WTC11 (cell line): Measurements from ENCODE around the gene CABCOCO1. TPM values are rescaled to one million over a fixed set of nuclear protein-coding genes. Genes with fewer than 3 reads are reported as not detected.

ENCODE experiments used
- ATAC-seq: fragments of 200-7000 bp; cut with Tn5 transposase; 2 replicates; pipeline ENCODE4 v1.10.0; 2021; ENCODE audit warnings: mild to moderate bottlenecking, moderate library complexity
- CTCF ChIA-PET: fragments of 300-600 bp; sonication (Branson Sonifier 250); formaldehyde crosslinking; loops from one replicate; lab custom pipeline; 2021; ENCODE audit warnings: antibody characterized with exemption; lab: Charles Lee
- POLR2A ChIA-PET: fragments of 350-600 bp; sonication (Branson Sonifier 250); formaldehyde crosslinking; loops from one replicate; lab custom pipeline; 2021; ENCODE audit warnings: antibody characterized with exemption; lab: Charles Lee
- DNase-seq: peaks from one replicate; pipeline ENCODE4 v3.0.0; 2021; ENCODE audit warnings: low spot score
- H3K27ac Mint-ChIP-seq: 2 replicates; pipeline ENCODE4 v1.8.0; 2021; ENCODE audit warnings: mixed read lengths
- H3K27me3 Mint-ChIP-seq: 2 replicates; pipeline ENCODE4 v1.8.0; 2021; ENCODE audit warnings: low read depth, mild to moderate bottlenecking, moderate library complexity, mixed read lengths
- H3K36me3 Mint-ChIP-seq: 2 replicates; pipeline ENCODE4 v1.8.0; 2021; ENCODE audit warnings: mixed read lengths
- H3K4me1 Mint-ChIP-seq: 2 replicates; pipeline ENCODE4 v1.8.0; 2022; ENCODE audit warnings: mixed read lengths
- H3K4me3 Mint-ChIP-seq: 2 replicates; pipeline ENCODE4 v1.8.0; 2021; ENCODE audit warnings: mild to moderate bottlenecking, moderate library complexity, mixed read lengths
- H3K9me3 Mint-ChIP-seq: 2 replicates; pipeline ENCODE4 v1.8.0; 2021; ENCODE audit warnings: mixed read lengths
- FOXK1 ChIP-seq: sonication (generic); formaldehyde crosslinking; IDR thresholded peaks from 2 replicates; pipeline ENCODE4 v1.8.0; 2022; ENCODE audit warnings: mild to moderate bottlenecking, moderate library complexity, missing genetic modification reagents
- FOXP1 ChIP-seq: sonication (generic); formaldehyde crosslinking; IDR thresholded peaks from 2 replicates; pipeline ENCODE4 v1.8.0; 2022; ENCODE audit warnings: missing genetic modification reagents, mild to moderate bottlenecking, moderate library complexity, borderline replicate concordance
- GTF2I ChIP-seq: fragments of 250-450 bp; sonication (Bioruptor Pico); conservative IDR thresholded peaks from 2 replicates; pipeline ENCODE4 v1.4.0; 2021; ENCODE audit warnings: mild to moderate bottlenecking
- HMGA2 ChIP-seq: fragments of 250-450 bp; sonication (Bioruptor Pico); IDR thresholded peaks from 2 replicates; pipeline ENCODE4 v1.4.0; 2021; ENCODE audit warnings: mild to moderate bottlenecking, moderate library complexity
- IRF2 ChIP-seq: sonication (generic); formaldehyde crosslinking; IDR thresholded peaks from 2 replicates; pipeline ENCODE4 v1.8.0; 2022; ENCODE audit warnings: low read depth, missing genetic modification reagents, borderline replicate concordance
- MXD4 ChIP-seq: fragments of 250-450 bp; sonication (Bioruptor Pico); IDR thresholded peaks from 2 replicates; pipeline ENCODE4 v1.8.0; 2021; ENCODE audit warnings: mild to moderate bottlenecking, moderate library complexity, borderline replicate concordance
- NR1H2 ChIP-seq: sonication (generic); formaldehyde crosslinking; IDR thresholded peaks from 2 replicates; pipeline ENCODE4 v1.9.0; 2021; ENCODE audit warnings: mild to moderate bottlenecking, moderate library complexity, missing genetic modification reagents
- NR2C2 ChIP-seq: sonication (generic); formaldehyde crosslinking; IDR thresholded peaks from 2 replicates; pipeline ENCODE4 v1.8.0; 2022; ENCODE audit warnings: mild to moderate bottlenecking, missing genetic modification reagents
- OVOL2 ChIP-seq: fragments of 250-450 bp; sonication (Bioruptor Pico); IDR thresholded peaks from 2 replicates; pipeline ENCODE4 v1.9.0; 2021; ENCODE audit warnings: mild to moderate bottlenecking, borderline replicate concordance
- RELA ChIP-seq: sonication (generic); formaldehyde crosslinking; IDR thresholded peaks from 2 replicates; pipeline ENCODE4 v1.8.1; 2022; ENCODE audit warnings: missing genetic modification reagents, mild to moderate bottlenecking, borderline replicate concordance
- SMAD3 ChIP-seq: sonication (generic); formaldehyde crosslinking; IDR thresholded peaks from 2 replicates; pipeline ENCODE4 v1.8.0; 2022; ENCODE audit warnings: missing genetic modification reagents, mild to moderate bottlenecking, borderline replicate concordance
- USF2 ChIP-seq: sonication (generic); formaldehyde crosslinking; IDR thresholded peaks from 2 replicates; pipeline ENCODE4 v1.8.1; 2023; ENCODE audit warnings: mild to moderate bottlenecking, missing genetic modification reagents, moderate library complexity
- ZBTB21 ChIP-seq: sonication (generic); formaldehyde crosslinking; IDR thresholded peaks from 2 replicates; pipeline ENCODE4 v1.8.1; 2023; ENCODE audit warnings: mild to moderate bottlenecking, missing genetic modification reagents, borderline replicate concordance
- ZNF219 ChIP-seq: sonication (generic); formaldehyde crosslinking; IDR thresholded peaks from 2 replicates; pipeline ENCODE4 v1.8.0; 2023; ENCODE audit warnings: missing genetic modification reagents, mild to moderate bottlenecking, borderline replicate concordance
- ZNF281 ChIP-seq: sonication (generic); formaldehyde crosslinking; IDR thresholded peaks from 2 replicates; pipeline ENCODE4 v1.8.0; 2023; ENCODE audit warnings: mild to moderate bottlenecking, missing genetic modification reagents
- ZNF317 ChIP-seq: sonication (generic); formaldehyde crosslinking; IDR thresholded peaks from 2 replicates; pipeline ENCODE4 v1.8.1; 2023; ENCODE audit warnings: low read depth, mild to moderate bottlenecking, moderate library complexity, missing genetic modification reagents, borderline replicate concordance
- ZNF423 ChIP-seq: fragments of 250-450 bp; sonication (Bioruptor Pico); IDR thresholded peaks from 2 replicates; pipeline ENCODE4 v2.1.2; 2022; ENCODE audit warnings: mild to moderate bottlenecking, moderate library complexity
- total RNA-seq: library from RNA; stranded (reverse); gene quantifications from 3 replicates; pipeline ENCODE4 v1.2.3, GENCODE V29; 2021
- TF ChIP-seq, protein P1 (sequence below): sonication (generic); formaldehyde crosslinking; IDR thresholded peaks from 2 replicates; pipeline ENCODE4 v1.8.1; 2022; ENCODE audit warnings: low read depth, missing genetic modification reagents, borderline replicate concordance
- TF ChIP-seq, protein P2 (sequence below): sonication (generic); formaldehyde crosslinking; IDR thresholded peaks from 2 replicates; pipeline ENCODE4 v1.8.0; 2022; ENCODE audit warnings: mild to moderate bottlenecking, missing genetic modification reagents

Gene CABCOCO1
- total RNA-seq, 1 experiment from 2014 or later = not detected

GRCh38 chr10:61627266-61627665 lies 35.5 kb upstream of the CABCOCO1 start (continued):
- no peak for TF ChIP-seq USF2 (CRISPR knock-in tag)
- TF ChIP-seq HMGA2 = no peak
- TF ChIP-seq ZNF219 (CRISPR knock-in tag) = no peak

DNA sequence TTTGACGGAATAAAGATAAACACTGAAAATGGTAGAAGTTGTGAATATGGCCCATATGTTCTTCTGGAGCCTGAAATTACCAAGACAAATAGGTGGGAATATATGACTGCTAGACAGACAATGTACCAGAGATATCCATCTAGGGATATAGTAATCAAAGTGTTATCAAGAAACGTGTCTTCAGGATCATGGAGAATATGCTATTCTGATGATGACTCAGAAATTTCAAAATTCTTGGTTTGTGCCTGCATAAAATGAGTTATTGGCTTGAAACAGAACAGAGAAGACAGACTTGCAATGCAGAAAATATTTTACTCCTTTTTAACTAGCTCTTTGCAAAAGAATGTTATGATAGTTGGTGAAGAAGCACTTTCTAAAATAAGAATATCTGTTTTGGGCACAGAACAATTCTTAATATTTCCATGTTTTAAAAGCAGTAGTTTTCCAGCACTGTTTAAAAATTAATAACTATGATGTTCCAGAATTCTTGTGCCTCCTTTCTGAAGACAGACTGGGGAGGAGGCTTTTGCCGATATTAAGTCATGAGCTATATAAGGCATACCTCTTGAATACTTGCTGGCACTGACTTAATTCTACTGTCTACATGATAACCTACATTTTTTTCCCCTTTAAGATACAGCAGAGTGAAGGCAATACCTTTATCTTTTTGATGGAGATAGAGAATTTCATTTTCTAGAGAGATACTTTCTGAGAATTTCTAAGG lies 34.4 kb upstream of the CABCOCO1 start:
- ATAC-seq = no peak
- Mint-ChIP-seq H3K4me1 (peaks cover 22% of the 10 kb centered on the region), H3K4me3 (no peak overlapping the region), H3K27me3 (no peaks in the 10 kb centered on the region), H3K9me3 (no peaks in the 10 kb centered on the region), H3K36me3 (no peaks in the 10 kb centered on the region), H3K27ac (no peak overlapping the region)
- DNase-seq = no peak
- CTCF ChIA-PET = interaction anchor here (0.6 kb wide), 1 partner anchor 20 kb away, joined by 3 read pairs; no protein-coding TSS in a partner anchor
- TF ChIP-seq FOXK1 (CRISPR knock-in tag) = no peak
- TF ChIP-seq, protein P1, sequence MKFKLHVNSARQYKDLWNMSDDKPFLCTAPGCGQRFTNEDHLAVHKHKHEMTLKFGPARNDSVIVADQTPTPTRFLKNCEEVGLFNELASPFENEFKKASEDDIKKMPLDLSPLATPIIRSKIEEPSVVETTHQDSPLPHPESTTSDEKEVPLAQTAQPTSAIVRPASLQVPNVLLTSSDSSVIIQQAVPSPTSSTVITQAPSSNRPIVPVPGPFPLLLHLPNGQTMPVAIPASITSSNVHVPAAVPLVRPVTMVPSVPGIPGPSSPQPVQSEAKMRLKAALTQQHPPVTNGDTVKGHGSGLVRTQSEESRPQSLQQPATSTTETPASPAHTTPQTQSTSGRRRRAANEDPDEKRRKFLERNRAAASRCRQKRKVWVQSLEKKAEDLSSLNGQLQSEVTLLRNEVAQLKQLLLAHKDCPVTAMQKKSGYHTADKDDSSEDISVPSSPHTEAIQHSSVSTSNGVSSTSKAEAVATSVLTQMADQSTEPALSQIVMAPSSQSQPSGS (CRISPR knock-in tag) = no peak
- no peak for TF ChIP-seq NR1H2 (CRISPR knock-in tag)
- no peak for TF ChIP-seq NR2C2 (CRISPR knock-in tag)
- TF ChIP-seq, protein P2, sequence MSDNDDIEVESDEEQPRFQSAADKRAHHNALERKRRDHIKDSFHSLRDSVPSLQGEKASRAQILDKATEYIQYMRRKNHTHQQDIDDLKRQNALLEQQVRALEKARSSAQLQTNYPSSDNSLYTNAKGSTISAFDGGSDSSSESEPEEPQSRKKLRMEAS (CRISPR knock-in tag) = no peak
- TF ChIP-seq ZBTB21 (CRISPR knock-in tag) = no peak
- TF ChIP-seq ZNF423 (CRISPR knock-in tag) = no peak
- no peak for TF ChIP-seq FOXP1 (CRISPR knock-in tag)
- TF ChIP-seq ZNF317 (CRISPR knock-in tag) = no peak
- TF ChIP-seq MXD4 (CRISPR knock-in tag) = no peak
- no peak for TF ChIP-seq SMAD3 (CRISPR knock-in tag)
- TF ChIP-seq IRF2 (CRISPR knock-in tag) = no peak
- no peak for TF ChIP-seq HMGA2
- no peak for TF ChIP-seq OVOL2 (CRISPR knock-in tag)
- no peak for TF ChIP-seq RELA (CRISPR knock-in tag)
- TF ChIP-seq ZNF281 (CRISPR knock-in tag) = no peak
- no peak for TF ChIP-seq GTF2I
- POLR2A ChIA-PET = no interaction called here
